SIG-M5 treated with dmso at 0.1 percent for 504 hours (cell line): ENCODE results near the gene RAI1.

Source experiments
- DNase-seq: peaks from one replicate; lab custom pipeline; 2025; ENCODE audit not compliant: unreplicated experiment; lab: John Stamatoyannopoulos, UW

Gene RAI1

GRCh38 chr17:17824783-17825614, 143.7 kb downstream of the RAI1 start:
- DNase-seq, result no peak

DNA sequence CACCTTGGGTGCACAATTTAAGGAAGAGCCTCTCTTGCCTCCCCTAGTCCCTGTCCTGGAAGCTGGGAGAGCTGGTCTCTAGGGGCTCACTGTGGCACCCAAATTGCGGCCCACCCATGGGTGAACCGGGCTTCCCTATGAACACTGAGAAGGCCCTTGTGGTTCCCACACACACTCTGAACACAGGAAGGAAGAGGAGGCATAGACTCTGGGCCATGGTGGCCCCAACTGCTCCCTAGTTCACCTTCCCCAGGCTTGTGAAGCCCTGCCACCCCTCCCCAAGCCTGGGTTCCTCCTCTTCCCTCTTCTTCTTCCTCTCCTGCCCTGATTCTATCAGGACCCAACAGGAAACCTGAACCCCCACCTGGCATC, 145.1 kb downstream of the RAI1 start:
- no peak for DNase-seq

DNA sequence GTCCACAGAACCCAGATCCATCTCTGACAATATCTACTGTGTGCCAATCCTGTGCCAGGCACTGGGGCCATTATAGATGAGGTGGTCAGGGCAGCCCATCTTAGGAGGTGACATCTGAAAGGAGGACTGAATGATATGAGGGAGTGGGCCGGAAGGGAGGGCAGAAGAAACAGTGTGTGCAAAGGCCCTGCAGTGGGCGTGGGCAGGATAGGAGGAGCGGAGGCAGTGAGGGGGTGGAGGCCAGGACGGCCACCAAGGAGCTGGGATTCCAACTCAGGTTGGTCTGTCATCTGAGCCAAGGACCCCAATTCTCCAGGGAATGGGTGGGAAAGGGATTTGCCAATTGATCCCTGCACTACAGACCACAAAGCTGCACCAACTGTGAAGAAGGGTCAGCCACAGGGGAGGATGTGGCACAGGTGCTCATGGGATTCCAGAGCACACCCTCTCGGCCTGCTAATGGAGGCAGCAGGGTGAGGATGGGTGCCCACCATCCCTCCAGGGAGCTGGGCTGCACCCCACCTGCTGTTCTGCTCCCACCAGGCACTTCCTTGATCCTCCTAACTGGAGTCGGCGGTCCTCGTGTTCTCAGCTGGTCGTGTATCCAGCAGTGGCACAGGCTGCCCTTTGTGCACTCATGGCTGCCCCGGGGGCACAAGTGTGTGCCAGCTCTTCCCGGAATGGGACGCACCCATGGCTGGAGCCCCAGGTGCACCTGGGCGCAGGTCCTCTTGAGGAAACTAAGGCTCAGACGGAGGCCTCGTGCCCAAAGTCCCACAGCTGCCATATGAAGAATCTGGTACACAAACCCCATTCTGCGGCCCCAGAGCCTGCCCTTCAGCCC, 145.9 kb downstream of the RAI1 start:
- no peak for DNase-seq

DNA sequence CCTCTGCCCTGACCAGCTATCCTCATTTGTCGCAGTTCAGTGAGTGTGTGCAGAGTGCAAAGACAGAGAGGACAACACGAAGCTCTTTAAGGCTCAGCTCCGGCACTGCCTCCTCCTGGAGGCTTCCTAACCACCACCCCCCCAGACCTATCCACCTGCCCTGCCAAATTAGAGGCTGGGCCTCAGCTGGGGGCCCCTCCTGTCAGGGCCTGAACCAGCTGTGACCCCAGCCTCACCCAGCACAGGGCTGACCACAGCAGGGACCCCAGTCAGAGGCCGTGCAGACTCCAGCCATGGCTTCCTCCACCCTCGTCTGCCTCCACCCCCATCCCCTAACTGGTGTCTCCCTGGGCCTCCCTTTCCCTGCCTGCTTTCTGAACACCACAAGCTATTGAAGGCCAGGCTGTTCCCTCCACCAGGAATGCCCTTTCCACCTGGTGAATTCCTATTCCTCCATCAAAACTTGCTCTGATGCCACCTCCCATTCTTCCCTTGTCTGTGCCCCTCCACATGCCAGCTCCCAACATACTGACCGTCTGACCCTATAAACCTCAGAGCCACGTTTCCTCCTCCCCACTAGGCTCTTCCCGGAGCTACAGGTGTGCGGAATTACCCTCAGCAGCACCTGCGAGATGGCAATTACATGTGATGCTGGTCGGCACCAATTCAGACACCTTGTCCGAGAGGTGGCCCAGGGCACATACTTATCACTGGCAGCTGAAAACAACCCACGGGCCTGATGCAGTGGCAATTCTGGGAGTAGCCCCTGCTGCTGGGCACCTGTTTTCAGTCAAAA, 146.8 kb downstream of the RAI1 start:
- DNase-seq, result no peak

DNA sequence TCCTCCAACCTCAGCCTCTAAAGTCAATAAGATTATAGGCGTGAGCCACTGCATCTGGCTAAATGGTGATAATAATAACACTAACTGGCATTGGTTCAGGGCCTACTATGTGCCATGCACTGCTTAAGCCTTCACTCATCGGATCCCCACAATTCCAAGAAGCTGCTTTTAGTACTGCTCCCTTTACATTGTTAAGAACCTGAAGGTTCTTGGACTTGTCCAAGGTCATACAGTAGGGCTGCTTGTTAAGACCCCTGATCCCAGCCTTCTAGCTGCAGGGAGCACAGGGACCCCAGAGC, 149.0 kb downstream of the RAI1 start:
- DNase-seq, result no peak

DNA sequence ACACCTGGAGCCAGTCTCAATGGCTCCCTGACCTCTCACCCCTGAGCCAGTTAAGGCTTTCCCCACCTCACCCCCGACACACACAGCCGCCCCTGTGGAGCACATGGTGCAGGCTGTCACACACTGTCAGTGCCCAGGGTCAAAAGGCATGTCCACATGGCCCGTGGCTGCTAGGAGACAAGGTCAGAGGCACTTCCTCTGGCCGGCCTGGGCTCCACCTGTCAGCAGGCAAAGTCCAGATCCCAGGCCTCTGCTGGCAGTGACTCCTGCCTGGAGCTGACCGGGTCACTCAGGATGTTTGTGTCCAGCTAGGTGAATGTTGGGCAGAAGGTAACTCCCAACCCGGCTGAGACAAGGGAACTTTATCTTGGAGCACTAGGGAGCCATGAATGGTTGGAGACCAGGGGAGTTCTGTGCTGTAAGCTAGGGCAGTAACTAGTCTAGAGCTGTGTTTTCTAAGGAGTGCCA, 149.5 kb downstream of the RAI1 start:
- no peak for DNase-seq

DNA sequence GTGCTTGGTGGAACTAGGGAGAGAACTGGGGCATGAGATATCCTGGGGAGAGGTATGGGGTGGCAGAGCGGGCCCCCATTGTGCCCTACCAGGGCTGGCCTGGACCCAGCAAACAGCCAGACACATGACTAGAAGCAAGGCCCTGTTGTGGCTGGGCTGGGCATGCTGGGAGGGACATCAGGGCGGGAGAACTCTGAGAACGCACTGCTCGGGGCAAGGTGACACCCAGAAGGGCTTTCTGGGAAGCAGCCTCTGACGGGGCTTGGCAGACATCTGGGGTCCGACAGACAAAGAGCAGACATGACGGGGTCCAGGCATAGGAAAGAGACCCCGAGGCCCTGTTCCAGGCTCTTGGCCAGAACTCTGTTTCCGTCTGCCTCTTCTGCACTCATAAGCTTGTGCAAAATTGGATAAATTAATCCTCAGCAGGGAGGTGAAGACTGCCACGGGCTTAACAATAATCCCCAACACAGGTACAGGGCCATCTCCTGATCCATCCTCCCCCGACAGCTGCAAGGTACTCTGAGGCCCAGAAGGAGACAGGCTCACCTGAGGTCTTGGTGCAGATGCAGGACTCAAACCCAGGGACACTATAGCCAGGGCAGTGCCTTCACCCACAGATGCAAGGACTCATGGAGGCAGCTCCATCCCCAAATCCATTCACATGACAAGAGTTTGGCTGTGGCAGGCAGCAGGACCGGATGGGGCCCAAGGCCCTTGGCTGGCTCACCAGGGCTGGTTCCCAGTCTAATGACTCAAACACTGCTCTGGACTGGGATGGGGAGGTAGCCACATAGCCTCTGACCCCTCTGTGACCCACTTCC, 150.2 kb downstream of the RAI1 start:
- no peak for DNase-seq

- no peak for DNase-seq
These were observed 150.7 kb downstream of the RAI1 start for GRCh38 chr17:17832032-17832363.

DNA sequence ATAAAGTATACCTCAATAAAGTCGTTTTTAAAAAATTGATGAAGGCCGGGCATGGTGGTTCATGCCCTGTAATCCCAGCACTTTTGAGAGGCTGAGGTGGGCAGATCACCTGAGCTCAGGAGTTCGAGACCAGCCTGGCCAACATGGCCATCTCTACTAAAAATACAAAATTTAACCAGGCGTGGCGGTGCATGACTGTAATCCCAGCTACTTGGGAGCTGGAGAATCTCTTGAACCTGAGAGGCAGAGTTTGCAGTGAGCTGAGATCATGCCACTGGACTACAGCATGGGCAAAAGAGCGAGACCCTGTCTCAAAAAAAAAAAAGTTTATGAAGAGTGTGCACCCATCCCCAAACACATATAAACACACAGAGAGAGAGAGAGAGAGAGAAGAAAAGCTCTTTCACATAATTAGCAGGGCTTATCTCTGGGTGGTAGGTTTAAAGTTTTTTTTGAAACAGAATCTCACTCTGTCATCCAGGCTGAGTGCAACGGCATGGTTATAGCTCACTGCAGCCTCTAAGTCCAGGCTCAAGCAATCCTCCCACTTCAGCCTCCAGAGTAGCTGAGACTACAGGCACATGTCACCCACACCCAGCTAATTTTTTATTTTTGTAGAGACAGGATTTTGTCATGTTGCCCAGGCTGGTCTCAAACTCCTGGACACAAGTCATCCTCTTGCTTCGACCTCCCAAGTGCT, 152.6 kb downstream of the RAI1 start:
- no peak for DNase-seq

GRCh38 chr17:17834974-17835373, 153.7 kb downstream of the RAI1 start:
- no peak for DNase-seq

- no peak for DNase-seq
These were observed 154.4 kb downstream of the RAI1 start for GRCh38 chr17:17835415-17836249.

- peak; percentile 88 for DNase-seq
These were observed 155.1 kb downstream of the RAI1 start for GRCh38 chr17:17836250-17836817.

DNA sequence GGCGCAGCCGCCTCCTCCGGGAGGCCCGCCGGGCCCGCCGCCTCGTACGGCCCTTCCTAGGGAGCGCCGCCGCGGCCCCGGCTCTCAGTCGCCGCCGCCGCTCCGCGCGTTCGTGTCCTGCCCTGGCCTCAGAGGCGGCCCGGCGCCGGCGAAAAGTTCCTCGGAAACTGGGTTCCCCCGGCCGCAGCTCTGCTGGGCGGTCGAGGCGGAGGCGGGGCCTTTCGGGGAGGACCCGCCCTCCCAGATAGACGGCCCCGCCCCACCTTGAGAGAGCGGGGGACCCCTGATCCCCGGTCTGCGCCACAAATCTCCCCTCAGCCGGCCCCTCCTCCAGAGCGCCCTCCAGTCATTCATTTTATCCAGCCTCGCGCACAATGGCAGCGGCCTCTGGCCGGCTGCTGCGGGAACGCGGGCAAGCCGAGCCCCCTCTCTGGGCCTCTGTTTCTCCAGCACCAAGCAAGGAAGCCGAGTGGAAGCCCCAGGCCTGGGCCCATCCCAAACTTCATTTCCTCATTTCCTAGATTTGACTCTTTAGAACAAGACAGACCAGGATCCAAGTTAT, 155.6 kb downstream of the RAI1 start, which contains the start of gene SREBF1:
Gene SREBF1, minus strand, starts transcription at position 169 of the 562 bp plus-strand sequence. CDS start 169 bp downstream, outside the sequence.
- DNase-seq, result peak; percentile 61

GRCh38 chr17:17837380-17837821, 156.1 kb downstream of the RAI1 start:
- DNase-seq, result peak; percentile 57

GRCh38 chr17:17837966-17838962, 157.0 kb downstream of the RAI1 start:
- peak; percentile 66 for DNase-seq

DNA sequence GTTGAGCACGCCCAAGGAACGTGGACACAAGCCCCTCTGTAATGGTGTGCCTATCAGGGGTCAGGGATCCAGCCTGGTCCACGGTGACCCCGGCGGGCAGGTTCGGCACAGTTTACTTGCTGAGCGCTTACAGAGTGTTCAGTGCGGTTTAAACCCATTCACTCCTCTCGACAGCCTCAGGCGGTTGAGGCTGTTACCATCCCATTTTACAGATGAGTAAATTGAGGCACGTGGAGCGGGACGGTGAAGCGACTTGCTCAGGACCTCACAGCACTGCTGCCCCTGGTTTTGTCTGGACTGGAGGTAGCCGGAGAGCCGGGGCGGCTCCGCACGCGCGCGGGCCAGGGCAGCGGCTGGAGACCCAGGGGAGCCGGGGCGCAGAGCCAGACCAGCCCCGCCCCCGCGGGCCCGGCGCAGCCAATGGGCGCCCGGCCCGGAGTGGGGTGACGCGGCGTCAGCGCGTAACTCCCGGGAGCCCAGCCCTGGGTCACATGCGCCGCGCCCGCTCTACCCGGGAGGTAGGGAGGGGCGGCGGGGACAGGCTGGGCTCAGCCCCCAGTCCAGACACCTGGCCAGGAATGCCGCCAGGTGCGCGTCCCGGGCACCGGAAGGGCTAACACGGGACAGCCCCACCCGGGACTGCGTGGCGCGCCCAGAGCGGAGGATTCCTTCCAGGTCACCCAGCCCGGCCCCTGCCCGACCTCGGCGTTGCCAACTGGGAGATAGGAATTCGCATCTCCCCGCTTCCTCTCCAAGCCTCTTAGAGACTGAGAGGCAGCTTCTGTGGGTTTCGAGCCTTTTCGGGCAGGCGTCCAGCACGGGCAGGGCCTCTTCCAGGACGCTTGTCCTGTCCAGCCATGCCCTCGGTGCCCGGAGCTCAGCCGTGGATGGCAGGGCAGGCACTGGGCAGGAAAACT, 158.8 kb downstream of the RAI1 start:
- DNase-seq, result peak; percentile 78
